SHP77 treated with DMSO at 0.1 percent for 48 hours (cell line): Measurements from ENCODE around the gene CCDC91.
"Not testable (repeated sequence)": the region's sequence is repeated elsewhere in the genome, so short reads cannot be mapped to it uniquely, and the experiment has no call there.

ENCODE experiments used
- DNase-seq: peaks from one replicate; lab custom pipeline; 2025; lab: John Stamatoyannopoulos, UW

Gene CCDC91

DNA sequence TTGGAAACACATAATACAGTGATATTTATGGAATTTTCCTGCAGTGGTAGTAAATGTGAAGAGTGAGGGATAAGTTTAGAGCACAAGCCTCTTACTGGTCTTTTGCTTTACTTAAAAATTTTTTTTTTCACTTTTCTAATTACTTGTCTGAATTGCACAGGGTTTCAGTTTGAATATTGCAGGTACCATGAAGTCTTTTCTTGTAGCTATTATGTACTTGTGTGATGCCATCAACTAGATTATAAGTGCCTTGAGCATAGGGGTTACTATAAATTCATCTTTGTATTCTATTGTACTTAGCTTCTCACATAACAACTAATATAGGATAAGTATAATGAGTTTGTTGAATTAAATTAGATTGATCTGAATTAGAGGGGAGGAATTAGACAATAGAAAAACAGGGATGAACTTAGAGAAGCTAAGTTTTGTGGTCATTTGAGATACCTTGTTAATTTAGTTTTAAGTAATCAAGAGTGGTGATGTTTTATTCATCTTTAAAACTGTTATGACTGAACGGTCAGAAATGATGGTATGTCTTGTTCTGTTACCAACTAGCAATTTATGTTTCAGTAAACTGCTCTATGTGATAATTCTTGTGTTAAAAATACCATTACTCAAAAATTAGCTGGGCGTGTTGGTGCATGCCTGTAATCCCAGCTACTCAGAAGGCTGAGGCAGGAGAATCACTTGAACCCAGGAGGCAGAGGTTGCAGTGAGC lies 42.1 kb downstream of the CCDC91 start:
- DNase-seq, result no peak

DNA sequence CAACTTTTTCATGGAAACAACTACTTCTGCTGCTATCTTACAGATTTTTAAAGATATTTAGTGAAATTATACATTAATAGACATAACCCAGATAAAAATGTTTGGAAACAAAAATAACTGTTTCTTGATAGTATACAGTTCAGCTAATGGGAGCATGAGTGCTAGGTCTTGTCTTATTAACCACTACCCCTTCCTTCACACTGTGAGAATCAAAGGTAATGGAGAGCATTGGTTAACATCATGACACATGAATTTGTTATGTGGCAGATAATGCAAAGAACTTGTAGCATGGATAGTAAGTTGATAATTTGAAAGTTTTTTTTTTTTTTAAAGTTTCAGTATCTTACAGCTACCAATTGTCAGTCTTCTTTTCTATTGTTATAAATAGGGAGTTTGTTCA lies 44.2 kb downstream of the CCDC91 start:
- no peak for DNase-seq

DNA sequence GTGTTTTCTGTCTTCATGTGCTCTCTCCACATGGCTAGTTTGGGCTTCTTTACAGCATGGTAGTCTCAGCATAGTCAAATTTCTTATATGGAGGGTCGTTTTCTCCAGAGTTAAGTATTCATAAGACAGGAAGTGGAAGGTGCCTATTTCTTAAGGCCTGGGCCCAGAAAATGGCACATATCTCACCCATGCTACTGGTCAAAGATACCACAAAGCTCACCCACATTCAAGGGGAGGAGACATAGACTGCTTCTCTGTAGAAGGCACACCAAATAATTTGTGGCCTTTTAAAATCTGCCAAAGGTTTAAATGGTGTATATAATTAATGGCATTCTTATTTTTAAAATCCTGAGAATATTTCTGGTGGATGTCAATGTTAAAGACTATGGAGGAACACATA lies 44.8 kb downstream of the CCDC91 start:
- no peak for DNase-seq

DNA sequence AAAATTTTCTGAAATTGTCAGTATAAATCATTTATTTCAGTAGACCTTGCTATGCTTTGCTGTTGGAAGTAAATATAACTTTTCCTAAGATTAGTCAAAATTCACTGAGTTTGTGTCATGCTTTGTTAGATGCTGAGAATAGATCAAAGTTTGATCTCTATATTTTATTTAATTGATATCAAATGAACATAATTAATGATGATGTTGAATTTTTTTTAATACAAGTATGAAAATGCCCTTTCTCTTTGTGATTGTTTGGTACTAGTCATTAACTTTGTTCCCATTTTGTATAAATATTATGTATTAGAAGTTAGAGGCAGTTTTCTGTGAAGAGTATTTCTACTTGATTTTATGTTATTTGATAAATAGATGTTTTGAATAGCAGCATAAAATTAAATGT lies 45.7 kb downstream of the CCDC91 start:
- no peak for DNase-seq

DNA sequence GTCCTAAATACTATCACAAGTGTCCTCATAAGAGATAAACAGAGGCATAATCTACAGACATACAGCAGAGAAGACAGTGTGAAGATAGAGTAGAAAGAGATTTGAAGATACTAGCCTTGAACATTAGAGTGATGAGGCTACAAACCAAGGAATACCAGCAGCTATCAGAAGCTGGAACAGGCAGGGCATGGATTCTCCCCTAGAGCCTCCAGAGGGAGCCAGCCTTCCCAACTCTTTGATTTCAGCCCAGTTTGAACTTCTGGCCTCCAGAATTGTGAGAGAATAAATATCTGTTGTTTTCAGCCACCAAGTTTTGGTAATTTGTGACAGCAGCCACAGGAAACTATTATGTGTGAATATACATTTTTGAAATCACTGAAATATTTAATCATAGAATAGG lies 47.2 kb downstream of the CCDC91 start:
- DNase-seq, result no peak

DNA sequence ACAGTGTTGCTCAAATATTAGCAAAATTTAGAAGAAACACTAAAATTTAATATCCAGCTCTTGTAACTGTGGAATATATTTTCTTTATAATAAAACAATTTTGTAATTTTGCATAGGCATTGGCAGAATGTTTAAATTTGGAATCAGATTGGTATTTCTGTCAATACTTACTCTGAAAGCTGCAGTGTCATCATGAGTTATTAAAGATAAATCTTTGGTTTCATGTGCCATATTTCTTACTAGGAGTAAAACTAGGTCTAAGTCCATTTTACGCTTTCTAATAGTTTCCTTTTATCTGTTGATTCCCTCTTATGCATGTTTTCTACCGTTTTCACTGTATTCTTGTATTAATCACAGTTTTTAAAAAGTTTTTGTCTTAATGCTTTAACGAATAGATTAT lies 49.7 kb downstream of the CCDC91 start:
- DNase-seq, result no peak

DNA sequence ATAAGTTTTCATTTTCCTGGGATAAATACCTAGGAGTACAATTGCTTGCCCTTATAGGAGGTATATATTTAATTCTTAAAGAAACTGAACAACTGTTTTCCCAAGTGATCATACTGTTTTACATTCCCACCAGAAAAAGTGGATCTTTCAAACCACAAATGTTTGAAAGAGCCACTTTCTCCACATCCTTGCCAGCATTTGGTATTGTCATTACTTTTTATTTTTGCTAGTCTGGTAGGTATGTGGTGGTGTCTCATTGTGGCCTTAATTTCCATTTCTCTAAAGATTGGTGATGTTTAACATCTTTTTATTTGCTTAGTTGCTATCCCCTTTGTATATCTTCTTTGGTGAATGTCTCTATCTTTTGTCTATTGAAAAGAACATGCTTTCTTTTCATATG lies 50.6 kb downstream of the CCDC91 start:
- no peak for DNase-seq

DNA sequence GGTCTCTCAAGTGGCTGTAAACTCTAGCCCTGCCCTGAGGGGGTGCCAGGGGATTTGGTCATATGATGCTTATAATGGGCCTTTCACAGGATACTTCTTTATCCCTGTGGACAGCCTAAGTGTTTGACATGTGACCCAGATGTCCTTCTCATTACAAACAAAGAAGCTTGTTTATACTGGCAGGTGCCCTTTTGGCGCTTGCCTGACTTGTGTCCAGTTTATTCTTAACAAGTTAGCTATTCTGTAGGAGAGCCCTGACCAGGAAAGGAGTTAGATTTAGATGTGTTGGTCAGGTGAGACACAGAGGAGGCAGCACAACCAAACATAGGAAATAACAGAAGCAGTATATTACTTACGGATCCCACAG lies 51.9 kb downstream of the CCDC91 start:
- DNase-seq, result no peak

DNA sequence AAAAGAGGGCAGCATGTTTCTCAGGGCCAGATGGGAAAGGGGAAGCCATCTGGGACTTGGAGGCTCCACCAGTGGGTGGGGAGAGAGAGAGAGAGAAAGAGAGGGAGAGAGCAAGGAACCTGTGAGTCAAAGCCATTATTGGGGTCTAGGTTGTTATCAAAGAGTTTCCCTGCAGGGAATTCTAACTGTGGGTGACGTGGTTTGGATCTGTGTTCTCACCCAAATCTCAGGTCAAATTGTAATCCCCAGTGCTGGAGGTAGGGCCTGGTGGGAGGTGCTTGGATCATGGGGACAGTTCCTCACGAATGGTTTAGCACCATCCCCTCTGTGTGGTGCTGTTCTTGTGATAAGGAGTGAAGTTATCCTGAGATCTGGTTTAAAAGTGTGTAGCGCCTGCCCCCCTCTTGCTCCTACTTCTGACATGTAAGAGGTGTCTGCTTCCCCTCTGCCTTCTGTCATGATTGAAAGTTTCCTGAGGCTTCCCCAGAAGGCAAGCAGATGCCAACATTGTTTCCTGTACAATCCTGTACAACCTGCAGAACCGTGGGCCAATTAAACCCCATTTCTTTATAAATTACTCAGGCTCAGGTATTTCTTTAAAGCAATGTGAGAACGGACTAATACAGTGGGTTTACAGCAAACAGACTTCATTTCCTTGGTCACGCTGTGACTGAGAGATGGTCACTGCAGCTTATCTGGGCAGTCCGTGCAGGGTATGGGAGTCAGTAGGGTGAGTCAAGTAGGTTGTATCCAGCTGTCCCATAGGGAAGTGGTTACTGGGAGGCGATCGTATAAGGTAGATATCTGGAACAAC lies 52.4 kb downstream of the CCDC91 start:
- no peak for DNase-seq

DNA sequence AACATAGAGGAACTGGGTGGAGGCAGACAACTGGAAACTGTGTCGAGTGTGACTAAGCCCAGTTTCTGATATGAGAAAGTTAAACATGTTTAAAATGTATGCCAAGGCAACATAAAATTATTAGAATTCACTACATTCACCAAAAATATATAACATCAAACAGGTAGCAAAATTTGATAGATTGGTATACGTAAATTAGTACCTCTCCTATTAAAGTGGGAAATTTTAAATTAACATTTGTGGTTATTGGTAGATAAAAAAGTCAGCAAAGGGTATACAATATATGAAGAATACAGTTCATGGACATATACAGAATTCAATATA lies 53.0 kb downstream of the CCDC91 start:
- no peak for DNase-seq

DNA sequence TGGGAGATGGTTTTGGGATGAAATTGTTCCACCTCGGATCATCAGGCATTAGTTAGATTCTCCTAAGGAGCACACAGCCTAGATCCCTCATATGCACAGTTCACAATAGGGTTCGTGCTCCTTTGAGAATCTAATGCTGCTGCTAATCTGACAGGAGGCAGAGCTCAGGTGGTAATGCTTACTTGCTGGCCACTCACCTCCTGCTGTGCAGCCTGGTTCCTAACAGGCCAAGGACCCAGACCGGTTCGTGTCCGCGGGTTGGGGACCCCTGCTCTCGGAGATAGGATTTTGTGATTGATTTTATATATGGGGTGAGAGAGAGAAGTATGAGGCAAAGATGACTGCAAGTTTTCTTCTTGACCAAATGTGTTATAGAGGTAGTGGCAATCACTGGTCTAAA lies 57.5 kb downstream of the CCDC91 start:
- DNase-seq, result no peak

DNA sequence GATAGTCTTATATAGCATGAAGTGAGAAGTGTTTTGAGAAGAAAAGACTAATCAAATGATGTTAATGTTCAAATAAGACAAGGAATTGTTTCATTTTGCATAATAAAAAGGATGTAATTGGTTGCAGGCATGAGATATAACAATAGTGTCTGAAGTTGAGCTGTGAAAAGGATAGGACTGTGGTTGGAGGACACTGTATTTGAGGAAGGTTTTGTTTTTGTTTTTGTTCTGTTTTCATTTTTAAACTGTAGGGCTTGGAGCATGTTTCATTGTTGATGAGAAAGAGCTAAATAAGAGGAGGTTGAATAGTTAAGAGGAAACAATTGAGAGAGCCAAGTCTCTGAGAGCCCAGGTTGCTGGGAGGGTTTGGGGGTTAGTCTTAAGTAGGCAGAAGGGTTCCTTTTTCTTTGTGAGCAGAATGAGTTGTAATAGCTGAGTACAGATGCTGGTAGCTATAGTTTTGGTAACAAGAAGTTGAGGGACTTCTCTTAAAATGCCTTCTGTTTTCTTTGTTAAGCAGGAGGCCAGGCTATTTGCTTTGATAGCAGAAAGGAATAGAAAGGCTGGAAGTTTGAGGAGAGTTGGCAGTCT lies 58.4 kb downstream of the CCDC91 start:
- DNase-seq, result no peak

DNA sequence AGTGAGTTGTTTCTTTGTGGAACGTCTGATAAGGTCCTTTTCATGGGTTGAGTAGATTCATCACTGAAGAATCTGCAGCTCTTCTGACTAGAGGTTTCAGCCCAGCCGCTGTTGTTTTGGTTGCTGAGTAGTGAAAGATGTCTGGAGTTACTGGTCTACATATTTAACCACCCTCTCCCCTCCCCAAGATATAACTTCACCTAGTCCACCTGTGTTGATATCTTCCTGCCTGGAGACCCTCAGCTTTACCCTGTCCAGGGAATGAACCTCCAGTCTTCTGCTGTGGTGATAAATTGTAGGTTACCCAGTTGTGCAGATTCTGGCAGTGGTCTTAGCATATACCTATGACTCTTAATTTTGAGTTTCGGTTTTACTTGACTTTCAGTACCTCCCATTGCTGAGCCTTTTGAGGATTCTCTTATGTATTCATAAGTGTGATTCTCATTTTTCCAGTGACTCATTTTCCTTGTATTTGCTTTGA lies 62.9 kb downstream of the CCDC91 start:
- DNase-seq, result no peak

DNA sequence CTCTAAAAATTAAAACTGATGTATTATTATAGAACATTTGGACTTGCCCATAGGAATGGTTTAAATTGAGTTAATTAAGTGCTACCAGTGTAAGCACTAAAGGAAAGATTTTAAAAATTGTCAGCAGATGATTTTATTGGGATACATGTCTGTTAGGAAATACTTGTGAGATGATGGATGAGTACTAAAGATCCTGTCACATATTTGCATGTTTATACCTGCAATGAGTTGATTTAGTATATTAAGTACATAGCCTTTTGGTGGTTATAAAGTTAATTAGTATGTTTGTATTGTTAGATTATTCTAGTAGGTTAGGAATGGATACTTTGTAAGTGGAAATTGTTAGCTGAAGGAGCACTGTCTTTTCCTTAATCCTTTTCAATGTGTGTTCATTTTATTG lies 67.2 kb downstream of the CCDC91 start:
- DNase-seq, result no peak

DNA sequence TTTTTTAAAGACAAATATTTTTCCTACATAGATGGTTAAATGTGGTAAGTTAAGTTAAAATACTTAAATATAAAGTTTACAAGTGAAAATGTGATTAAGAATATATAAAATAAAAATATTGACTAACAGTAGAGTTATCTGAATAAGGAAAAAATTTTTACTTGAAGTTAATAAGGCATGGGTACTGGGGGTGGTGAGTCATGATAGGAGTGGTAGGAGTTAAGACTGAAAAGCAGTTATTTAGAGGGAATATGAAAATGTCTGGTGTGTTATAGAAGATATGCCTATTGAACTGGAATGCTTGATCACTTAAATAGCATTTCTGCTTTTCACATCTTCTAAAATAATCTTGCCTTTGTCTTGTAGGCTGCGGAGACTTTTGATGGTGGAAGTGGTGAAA lies 68.7 kb downstream of the CCDC91 start:
- no peak for DNase-seq

DNA sequence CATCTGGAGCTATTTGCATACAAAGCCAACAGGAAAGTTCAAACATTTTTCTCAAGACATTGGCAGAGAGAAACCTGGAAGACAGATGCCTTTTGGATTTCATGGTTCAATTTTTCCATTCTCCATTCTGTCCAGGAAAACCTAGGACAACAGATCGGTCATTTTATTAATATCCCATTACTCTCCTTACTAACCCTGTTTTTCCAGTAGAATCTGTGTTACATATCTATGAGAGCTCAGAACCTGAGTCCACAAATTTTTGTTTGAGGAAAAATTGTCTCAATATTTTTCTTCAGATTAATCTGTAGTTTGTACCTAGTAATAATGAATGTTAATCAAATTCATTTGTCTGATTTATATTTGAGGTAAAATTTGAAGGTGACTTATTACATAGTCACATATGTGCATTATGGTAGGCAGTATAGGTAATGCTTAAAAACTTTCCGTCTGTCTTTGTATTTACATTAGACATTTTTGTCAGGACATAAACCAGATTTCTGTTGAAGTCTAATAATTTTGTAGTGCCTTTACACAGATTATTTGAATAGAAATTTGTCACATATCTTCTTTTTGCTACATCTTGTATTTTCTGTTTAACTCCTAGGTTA lies 75.3 kb downstream of the CCDC91 start:
- DNase-seq, result no peak

DNA sequence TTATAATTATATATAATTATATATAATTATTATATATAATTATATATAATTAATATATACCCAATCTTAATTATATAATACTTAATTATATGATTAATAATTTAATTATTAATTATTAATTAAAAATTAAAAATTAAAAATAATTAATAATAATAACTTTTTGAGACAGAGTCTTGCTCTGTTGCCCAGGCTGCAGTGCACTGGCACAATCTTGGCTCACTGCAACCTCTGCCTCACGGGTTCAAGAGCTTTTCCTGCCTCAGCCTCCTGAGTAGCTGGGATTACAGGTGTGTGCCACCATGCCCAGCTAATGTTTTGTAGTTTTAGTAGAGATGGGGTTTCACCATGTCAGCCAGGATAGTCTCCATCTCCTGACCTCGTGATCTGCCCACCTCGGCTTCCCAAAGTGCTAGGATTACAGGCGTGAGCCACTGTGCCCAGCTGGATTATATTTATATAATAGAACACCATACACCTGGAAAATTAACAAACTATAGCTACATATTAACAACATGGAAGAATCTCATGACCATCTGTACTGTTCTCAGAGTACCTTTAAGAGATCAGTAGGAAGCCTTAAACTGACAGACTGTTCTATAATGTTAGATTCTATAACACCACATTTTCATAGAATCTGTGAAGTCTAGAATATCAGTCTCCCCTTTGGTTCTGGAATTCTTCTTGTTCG lies 77.8 kb downstream of the CCDC91 start:
- not testable (repeated sequence) for DNase-seq

DNA sequence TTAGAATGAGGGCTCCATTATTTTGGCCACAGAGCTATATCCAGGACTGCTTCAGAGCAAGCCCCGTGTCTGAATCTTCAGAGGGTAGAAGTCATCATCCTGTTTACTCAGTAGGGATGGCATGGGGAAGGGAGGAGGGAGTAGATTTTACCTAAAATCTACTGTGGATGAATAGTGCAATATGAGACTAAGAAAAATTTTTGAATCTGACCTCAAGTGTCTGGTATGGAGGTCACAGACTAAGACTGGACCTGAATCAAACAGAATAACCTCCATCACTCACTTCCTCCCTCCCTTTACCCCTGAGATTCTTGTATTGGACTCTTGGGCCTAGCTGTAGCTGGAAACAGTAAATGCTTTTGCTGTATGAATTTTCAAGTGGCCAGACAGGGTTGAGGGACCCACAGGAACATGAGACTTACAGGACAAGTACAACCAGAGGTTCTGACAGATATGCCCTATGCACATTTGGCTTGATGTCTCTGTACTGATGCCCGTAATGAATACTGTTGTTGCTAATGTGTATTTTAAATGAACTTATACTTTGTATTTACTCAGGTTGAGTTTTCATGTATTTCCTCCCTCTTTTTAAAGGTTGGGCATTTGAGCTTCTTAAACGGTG lies 78.5 kb downstream of the CCDC91 start:
- DNase-seq, result no peak

DNA sequence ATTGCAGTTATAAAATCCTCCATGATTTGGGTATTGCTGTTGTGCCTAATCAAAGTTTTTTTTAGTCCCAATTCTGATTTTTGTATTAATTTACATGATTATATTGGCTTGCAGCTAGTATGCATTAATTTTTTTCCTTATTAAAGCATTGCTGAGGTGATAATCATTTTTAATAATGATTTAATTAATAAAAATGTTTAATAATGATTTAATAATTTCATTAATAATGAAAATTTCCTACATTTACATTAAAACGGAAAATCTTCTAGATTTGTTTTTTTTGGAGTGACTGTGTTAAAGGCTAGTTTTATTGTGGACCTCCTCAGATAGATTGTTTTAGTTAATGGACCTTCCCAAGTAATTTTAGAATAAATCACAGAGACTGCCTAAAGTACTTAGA lies 79.6 kb downstream of the CCDC91 start:
- DNase-seq, result no peak

DNA sequence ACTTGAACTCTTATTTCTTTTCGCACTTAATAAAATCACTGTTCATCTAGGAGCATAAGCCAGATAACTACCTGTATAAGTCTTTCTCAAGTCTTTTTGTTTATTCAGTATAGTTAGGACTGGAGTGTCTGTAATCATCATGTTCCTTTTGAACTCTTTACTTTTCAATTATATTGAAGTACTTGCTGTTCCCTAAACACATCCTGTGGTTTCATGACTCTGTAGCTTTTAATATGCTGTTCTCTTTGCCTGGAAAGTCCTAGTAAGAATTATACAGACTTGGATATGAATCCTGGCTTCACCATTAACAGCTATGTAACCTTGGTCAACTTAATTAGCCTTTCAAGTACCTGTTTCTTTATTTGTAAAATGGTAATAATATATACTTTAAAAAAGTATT lies 88.2 kb downstream of the CCDC91 start:
- DNase-seq, result no peak

DNA sequence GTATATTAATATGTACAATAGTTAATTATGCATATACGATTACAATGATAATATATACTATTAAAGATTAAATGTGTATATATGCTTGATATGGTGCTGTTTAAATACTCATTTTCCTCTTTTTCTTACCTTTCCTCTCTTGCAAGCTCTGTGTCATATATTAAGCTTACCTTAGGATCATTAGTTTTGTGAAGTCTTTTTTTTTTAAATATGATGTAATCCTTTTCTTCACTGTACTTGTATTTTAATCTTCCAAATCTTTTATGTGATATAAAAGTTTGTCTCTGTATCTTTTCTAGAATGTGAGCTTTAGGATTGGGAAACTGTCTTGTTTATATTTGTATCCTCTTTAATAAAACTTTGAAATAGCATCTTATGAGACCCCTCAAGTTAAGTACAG lies 88.7 kb downstream of the CCDC91 start:
- DNase-seq, result no peak

DNA sequence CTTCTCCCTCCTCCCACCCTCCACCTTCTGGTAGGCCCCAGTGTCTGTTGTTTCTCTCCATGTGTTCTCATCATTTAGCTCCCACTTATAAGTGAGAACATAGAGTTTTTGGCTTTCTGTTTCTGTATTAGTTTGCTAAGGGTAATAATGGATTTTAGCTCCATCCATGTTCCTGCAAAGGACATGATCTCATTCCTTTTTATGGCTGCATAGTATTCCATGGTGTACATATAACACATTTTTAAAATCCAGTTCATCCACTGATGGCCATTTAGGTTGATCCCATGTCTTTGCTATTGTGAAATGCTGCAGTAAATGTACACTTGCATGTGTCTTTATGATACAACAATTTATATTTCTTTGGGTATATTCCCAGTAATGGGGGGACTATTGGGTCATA lies 96.1 kb downstream of the CCDC91 start:
- DNase-seq, result no peak
